Measurements from ENCODE around the gene PKD1L1. TPM values are rescaled to one million over a fixed set of nuclear protein-coding genes. Genes with fewer than 3 reads are reported as not detected.

The PKD1L1 gene
- polyA plus RNA-seq, 1 donor from 2014 or later = 2.0 TPM

DNA sequence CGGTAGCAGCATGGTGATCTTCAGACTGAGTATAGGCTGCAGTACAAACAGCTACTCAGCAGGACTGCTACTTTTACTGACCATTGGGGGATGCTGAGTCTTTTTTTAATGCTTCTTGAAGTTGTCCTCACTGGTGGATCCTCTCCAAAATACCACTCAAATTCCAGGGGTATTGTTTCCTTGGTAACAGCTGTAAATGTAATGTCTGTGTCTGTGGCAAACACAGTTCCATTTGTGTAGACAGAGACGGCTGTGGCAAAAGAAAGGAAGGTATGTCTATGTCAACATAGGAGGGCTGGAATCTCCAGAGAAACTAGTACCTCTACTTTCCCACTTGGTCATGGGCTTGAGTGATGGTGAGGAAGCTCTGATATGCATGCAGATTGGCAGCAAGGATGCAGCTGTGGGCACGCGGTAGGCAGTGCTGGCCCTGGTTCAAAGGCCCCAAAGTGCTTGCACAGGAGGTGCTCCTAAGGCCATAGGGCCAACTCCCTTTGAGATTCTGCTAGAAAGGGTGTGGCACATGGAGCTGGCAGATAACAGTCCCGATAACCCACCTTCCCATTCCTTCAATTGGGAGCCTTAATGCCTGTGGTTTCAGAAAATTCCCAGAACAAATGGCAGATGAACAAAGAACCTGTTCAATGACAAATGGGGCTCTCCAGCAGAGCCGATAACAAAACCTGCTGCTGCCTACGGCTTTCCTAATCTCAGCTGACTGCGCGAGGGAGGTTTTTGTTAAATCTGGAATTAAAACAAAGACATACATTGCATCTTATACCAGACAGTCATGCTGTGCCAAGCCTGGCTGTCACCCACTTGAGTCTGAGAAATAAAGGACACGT lies 43.0 kb downstream of the PKD1L1 start:
- Histone ChIP-seq H3F3A (ENCODE audit: insufficient read depth, low read length, poor library complexity, severe bottlenecking) (no peaks in the 10 kb centered on the region), H3K9ac (ENCODE audit: low read length) (no peak overlapping the region), H2AFZ (ENCODE audit: low read depth, low read length) (no peak overlapping the region), H3K36me3 (ENCODE audit: insufficient read depth, low read length) (no peaks in the 10 kb centered on the region), H4K20me1 (ENCODE audit: insufficient read depth) (no peaks in the 10 kb centered on the region), H3K9me2 (ENCODE audit: insufficient read depth, low read length) (no peaks in the 10 kb centered on the region), H3K4me3 (ENCODE audit: low read length) (no peak overlapping the region), H3K4me2 (ENCODE audit: low read length) (no peak overlapping the region), H3K27me3 (ENCODE audit: insufficient read depth, low read depth, low read length) (no peaks in the 10 kb centered on the region), H3K27ac (ENCODE audit: low read length) (no peak overlapping the region), H3K9me3 (ENCODE audit: low read length) (no peaks in the 10 kb centered on the region), H3K79me2 (replicated peaks; ENCODE audit: insufficient read depth, low read length) (no peaks in the 10 kb centered on the region)
- TF ChIP-seq POLR2AphosphoS5 (IDR thresholded peaks at IDR 0.05) (no peak), SMC3 (conservative IDR thresholded peaks at IDR 0.05; ENCODE audit: poor library complexity) (no peak), TAF1 (IDR thresholded peaks at IDR 0.05; ENCODE audit: low read depth) (no peak)
- TF ChIP-seq, protein P1, sequence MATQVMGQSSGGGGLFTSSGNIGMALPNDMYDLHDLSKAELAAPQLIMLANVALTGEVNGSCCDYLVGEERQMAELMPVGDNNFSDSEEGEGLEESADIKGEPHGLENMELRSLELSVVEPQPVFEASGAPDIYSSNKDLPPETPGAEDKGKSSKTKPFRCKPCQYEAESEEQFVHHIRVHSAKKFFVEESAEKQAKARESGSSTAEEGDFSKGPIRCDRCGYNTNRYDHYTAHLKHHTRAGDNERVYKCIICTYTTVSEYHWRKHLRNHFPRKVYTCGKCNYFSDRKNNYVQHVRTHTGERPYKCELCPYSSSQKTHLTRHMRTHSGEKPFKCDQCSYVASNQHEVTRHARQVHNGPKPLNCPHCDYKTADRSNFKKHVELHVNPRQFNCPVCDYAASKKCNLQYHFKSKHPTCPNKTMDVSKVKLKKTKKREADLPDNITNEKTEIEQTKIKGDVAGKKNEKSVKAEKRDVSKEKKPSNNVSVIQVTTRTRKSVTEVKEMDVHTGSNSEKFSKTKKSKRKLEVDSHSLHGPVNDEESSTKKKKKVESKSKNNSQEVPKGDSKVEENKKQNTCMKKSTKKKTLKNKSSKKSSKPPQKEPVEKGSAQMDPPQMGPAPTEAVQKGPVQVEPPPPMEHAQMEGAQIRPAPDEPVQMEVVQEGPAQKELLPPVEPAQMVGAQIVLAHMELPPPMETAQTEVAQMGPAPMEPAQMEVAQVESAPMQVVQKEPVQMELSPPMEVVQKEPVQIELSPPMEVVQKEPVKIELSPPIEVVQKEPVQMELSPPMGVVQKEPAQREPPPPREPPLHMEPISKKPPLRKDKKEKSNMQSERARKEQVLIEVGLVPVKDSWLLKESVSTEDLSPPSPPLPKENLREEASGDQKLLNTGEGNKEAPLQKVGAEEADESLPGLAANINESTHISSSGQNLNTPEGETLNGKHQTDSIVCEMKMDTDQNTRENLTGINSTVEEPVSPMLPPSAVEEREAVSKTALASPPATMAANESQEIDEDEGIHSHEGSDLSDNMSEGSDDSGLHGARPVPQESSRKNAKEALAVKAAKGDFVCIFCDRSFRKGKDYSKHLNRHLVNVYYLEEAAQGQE (IDR thresholded peaks at IDR 0.05; ENCODE audit: borderline replicate concordance) = no peak

DNA sequence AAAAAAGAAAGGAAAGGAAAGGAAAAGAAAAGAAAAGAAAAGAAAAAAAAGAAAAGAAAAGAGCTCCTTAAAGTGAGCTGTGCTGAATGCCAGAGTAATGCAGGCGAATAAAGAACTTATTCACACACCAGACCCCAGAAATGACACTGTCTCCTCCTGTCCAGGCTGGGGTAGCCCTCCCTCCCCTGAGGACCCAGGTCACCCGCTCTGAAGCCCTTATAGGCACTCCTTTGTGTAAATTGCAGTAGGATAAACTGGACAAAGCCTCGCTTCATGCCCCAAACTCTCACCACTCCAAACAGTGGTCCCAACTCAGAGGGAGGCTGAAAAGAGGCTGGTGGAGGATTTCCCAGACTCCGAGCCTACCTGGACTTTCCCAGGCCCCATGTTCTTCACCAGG lies 46.3 kb downstream of the PKD1L1 start:
- no peaks in the 10 kb centered on the region for H3K27me3 ChIP-seq (ENCODE audit: insufficient read depth, low read depth, low read length)
- no peak overlapping the region for H3K4me3 ChIP-seq (ENCODE audit: low read length)
- H3K9ac ChIP-seq (ENCODE audit: low read length) = no peak overlapping the region
- H3K4me2 ChIP-seq (ENCODE audit: low read length) = no peak overlapping the region
- no peaks in the 10 kb centered on the region for H3K9me3 ChIP-seq (ENCODE audit: low read length)
- no peaks in the 10 kb centered on the region for H3F3A ChIP-seq (ENCODE audit: insufficient read depth, low read length, poor library complexity, severe bottlenecking)
- H3K79me2 ChIP-seq (replicated peaks; ENCODE audit: insufficient read depth, low read length) = no peaks in the 10 kb centered on the region
- H3K9me2 ChIP-seq (ENCODE audit: insufficient read depth, low read length) = no peaks in the 10 kb centered on the region
- H2AFZ ChIP-seq (ENCODE audit: low read depth, low read length) = no peak overlapping the region
- TF ChIP-seq, protein P1 (IDR thresholded peaks at IDR 0.05; ENCODE audit: borderline replicate concordance) = no peak
- TF ChIP-seq POLR2AphosphoS5 (IDR thresholded peaks at IDR 0.05) (no peak), RAD21 (conservative IDR thresholded peaks at IDR 0.05) (no peak), EP300 (conservative IDR thresholded peaks at IDR 0.05; ENCODE audit: poor library complexity, severe bottlenecking) (no peak), TAF1 (IDR thresholded peaks at IDR 0.05; ENCODE audit: low read depth) (no peak), EZH2 (IDR thresholded peaks at IDR 0.05; ENCODE audit: borderline replicate concordance, insufficient read depth, low read length, poor library complexity, severe bottlenecking) (no peak), SMC3 (conservative IDR thresholded peaks at IDR 0.05; ENCODE audit: poor library complexity) (no peak), MXI1 (conservative IDR thresholded peaks at IDR 0.05; ENCODE audit: poor library complexity, severe bottlenecking) (no peak)
- TF ChIP-seq, protein P2, sequence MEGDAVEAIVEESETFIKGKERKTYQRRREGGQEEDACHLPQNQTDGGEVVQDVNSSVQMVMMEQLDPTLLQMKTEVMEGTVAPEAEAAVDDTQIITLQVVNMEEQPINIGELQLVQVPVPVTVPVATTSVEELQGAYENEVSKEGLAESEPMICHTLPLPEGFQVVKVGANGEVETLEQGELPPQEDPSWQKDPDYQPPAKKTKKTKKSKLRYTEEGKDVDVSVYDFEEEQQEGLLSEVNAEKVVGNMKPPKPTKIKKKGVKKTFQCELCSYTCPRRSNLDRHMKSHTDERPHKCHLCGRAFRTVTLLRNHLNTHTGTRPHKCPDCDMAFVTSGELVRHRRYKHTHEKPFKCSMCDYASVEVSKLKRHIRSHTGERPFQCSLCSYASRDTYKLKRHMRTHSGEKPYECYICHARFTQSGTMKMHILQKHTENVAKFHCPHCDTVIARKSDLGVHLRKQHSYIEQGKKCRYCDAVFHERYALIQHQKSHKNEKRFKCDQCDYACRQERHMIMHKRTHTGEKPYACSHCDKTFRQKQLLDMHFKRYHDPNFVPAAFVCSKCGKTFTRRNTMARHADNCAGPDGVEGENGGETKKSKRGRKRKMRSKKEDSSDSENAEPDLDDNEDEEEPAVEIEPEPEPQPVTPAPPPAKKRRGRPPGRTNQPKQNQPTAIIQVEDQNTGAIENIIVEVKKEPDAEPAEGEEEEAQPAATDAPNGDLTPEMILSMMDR (IDR thresholded peaks at IDR 0.05; ENCODE audit: poor library complexity, severe bottlenecking) = no peak
- no peaks in the 10 kb centered on the region for H4K20me1 ChIP-seq (ENCODE audit: insufficient read depth)
- H3K27ac ChIP-seq (ENCODE audit: low read length) = no peak overlapping the region
- H3K36me3 ChIP-seq (ENCODE audit: insufficient read depth, low read length) = no peaks in the 10 kb centered on the region

Measured in neural cell (in vitro differentiated cells).